IMR-90 (cell line): ENCODE results near the gene RHOT1. TPM values are rescaled to one million over a fixed set of nuclear protein-coding genes. Genes with fewer than 3 reads are reported as not detected.
"Not testable (repeated sequence)": the region's sequence is repeated elsewhere in the genome, so short reads cannot be mapped to it uniquely, and the experiment has no call there.

Experiments used
- ATAC-seq: fragments of 200-7000 bp; cut with Tn5 transposase; 2 replicates; pipeline ENCODE4 v1.9.1; 2020; ENCODE audit warnings: low read depth, mild to moderate bottlenecking, moderate library complexity
- BruUV-seq: library from RNA; stranded (reverse); fragments of 400-500 nt; replicated peaks from 2 replicates; lab custom pipeline; 2021; lab: Mats Ljungman, UMichigan
- CTCF ChIA-PET: fragments of 300-600 bp; formaldehyde crosslinking; extraction: SDS; loops from one replicate; lab custom pipeline; 2021; ENCODE audit warnings: antibody characterized with exemption; lab: Yijun Ruan, JAX
- POLR2A ChIA-PET: fragments of 300-600 bp; sonication (Branson Sonifier 250); formaldehyde crosslinking; loops from one replicate; lab custom pipeline; 2022; ENCODE audit warnings: antibody characterized with exemption; ENCODE audit not compliant: unreplicated experiment; lab: Charles Lee
- DNase-seq: peaks from one replicate; pipeline ENCODE4 v3.0.0; 2013
- H2AFZ ChIP-seq: replicated peaks from 2 replicates; pipeline ENCODE3; 2013; ENCODE audit warnings: low read length, mild to moderate bottlenecking; ENCODE audit not compliant: poor library complexity
- H2AK5ac ChIP-seq: 2 replicates; pipeline ENCODE4 v1.6.1; 2013; ENCODE audit warnings: low read depth, low read length, inconsistent platforms
- H2AK9ac ChIP-seq: replicated peaks from 2 replicates; pipeline ENCODE3; 2013; ENCODE audit warnings: mild to moderate bottlenecking, low read depth, low read length, moderate library complexity; ENCODE audit not compliant: poor library complexity
- H2BK120ac ChIP-seq: 2 replicates; pipeline ENCODE4 v1.6.1; 2013; ENCODE audit warnings: low read depth, low read length, inconsistent platforms
- H2BK15ac ChIP-seq: 3 replicates; pipeline ENCODE4 v1.6.1; 2013; ENCODE audit warnings: low read depth, low read length, inconsistent platforms
- H2BK20ac ChIP-seq: 2 replicates; pipeline ENCODE4 v1.6.1; 2013; ENCODE audit warnings: low read depth, mild to moderate bottlenecking, inconsistent platforms, low read length, moderate library complexity
- H2BK5ac ChIP-seq: 2 replicates; pipeline ENCODE4 v1.6.1; 2013; ENCODE audit warnings: mild to moderate bottlenecking, low read depth, low read length, inconsistent platforms; ENCODE audit not compliant: poor library complexity, severe bottlenecking
- H3K14ac ChIP-seq: replicated peaks from 2 replicates; pipeline ENCODE4 v1.6.1; 2013; ENCODE audit warnings: low read depth, low read length, inconsistent platforms
- H3K18ac ChIP-seq: 2 replicates; pipeline ENCODE4 v1.6.1; 2013; ENCODE audit warnings: low read depth, low read length, control low read depth
- H3K23ac ChIP-seq: 2 replicates; pipeline ENCODE4 v1.6.1; 2013; ENCODE audit warnings: low read depth, low read length, inconsistent platforms
- H3K27ac ChIP-seq: 2 replicates; pipeline ENCODE4 v1.5.1; 2013; ENCODE audit warnings: mild to moderate bottlenecking, control low read depth, low read length; ENCODE audit not compliant: insufficient read depth
- H3K27me3 ChIP-seq: 2 replicates; pipeline ENCODE4 v1.6.1; 2013; ENCODE audit warnings: low read length; ENCODE audit not compliant: control insufficient read depth, insufficient read depth
- H3K36me3 ChIP-seq: 2 replicates; pipeline ENCODE4 v1.6.1; 2013; ENCODE audit warnings: low read length, mixed read lengths; ENCODE audit not compliant: control insufficient read depth, insufficient read depth
- H3K4ac ChIP-seq: 2 replicates; pipeline ENCODE4 v1.6.1; 2013; ENCODE audit warnings: low read depth, low read length, inconsistent platforms
- H3K4me1 ChIP-seq: 2 replicates; pipeline ENCODE4 v1.6.1; 2013; ENCODE audit warnings: low read length, mixed read lengths; ENCODE audit not compliant: control insufficient read depth, insufficient read depth
- H3K4me2 ChIP-seq: 2 replicates; pipeline ENCODE4 v1.6.1; 2013; ENCODE audit warnings: low read depth, mild to moderate bottlenecking, control low read depth, low read length, moderate library complexity
- H3K4me3 ChIP-seq: 2 replicates; pipeline ENCODE4 v1.5.1; 2013; ENCODE audit warnings: low read depth, mild to moderate bottlenecking, control low read depth, low read length, moderate library complexity; ENCODE audit not compliant: insufficient read depth
- H3K56ac ChIP-seq: 2 replicates; pipeline ENCODE4 v1.6.1; 2013; ENCODE audit warnings: low read length, inconsistent platforms; ENCODE audit not compliant: insufficient read depth; ENCODE audit errors: extremely low read depth
- H3K79me1 ChIP-seq, 2 experiments: 2 replicates each; pipeline ENCODE4 v1.6.1; 2013; ENCODE audit warnings: low read length in 2 of 2, inconsistent platforms in 1 of 2, low read depth in 1 of 2
- H3K9ac ChIP-seq: 2 replicates; pipeline ENCODE4 v1.6.1; 2013; ENCODE audit warnings: low read depth, low read length, control low read depth
- H3K9me1 ChIP-seq: 2 replicates; pipeline ENCODE4 v1.6.1; 2013; ENCODE audit warnings: low read length, inconsistent platforms; ENCODE audit not compliant: insufficient read depth
- H3K9me3 ChIP-seq: 2 replicates; pipeline ENCODE4 v1.6.1; 2013; ENCODE audit warnings: low read length; ENCODE audit not compliant: control insufficient read depth, insufficient read depth
- H4K20me1 ChIP-seq: 2 replicates; pipeline ENCODE4 v1.6.1; 2013; ENCODE audit warnings: low read length, inconsistent platforms; ENCODE audit not compliant: insufficient read depth
- H4K5ac ChIP-seq: 2 replicates; pipeline ENCODE4 v1.6.1; 2013; ENCODE audit warnings: mild to moderate bottlenecking, low read depth, low read length, control low read depth
- H4K8ac ChIP-seq, 2 experiments: 2 replicates each; pipeline ENCODE4 v1.6.1; 2013; ENCODE audit warnings: low read depth in 2 of 2, low read length in 2 of 2, control low read depth in 1 of 2, inconsistent platforms in 1 of 2
- H4K91ac ChIP-seq: 2 replicates; pipeline ENCODE4 v1.6.1; 2013; ENCODE audit warnings: low read depth, low read length, inconsistent platforms; ENCODE audit not compliant: insufficient read depth
- WGBS, 2 experiments: methylation state at CpG; one replicate each; pipeline versions ENCODE4 v1.1.5 to v1.1.7; 2013; ENCODE audit warnings: missing lambda C conversion rate in 2 of 2; ENCODE audit not compliant: insufficient read length in 1 of 2; ENCODE audit errors: extremely low coverage in 2 of 2; 5-methylcytosine and 5-hydroxymethylcytosine counted together
- dilution Hi-C: fragments of 300-500 bp; cut with HindIII; formaldehyde crosslinking; loops from one replicate; pipeline ENCODE4 v1.14.3; 2018; ENCODE audit warnings: low sequenced_read_pairs; ENCODE audit not compliant: unreplicated experiment
- in situ Hi-C: fragments of 300-500 bp; cut with MboI; formaldehyde crosslinking; loops from 3 replicates; pipeline ENCODE4 v1.14.3; 2019; ENCODE audit warnings: low sequenced_read_pairs, inconsistent platforms, mixed read lengths
- intact Hi-C: fragments of 100-400 bp; cut with micrococcal nuclease; formaldehyde crosslinking; loops from 2 replicates; pipeline ENCODE4 v1.10.0; 2022
- polyA plus RNA-seq, 3 experiments: library from polyadenylated mRNA; depleted of rRNA; stranded (reverse); fragments of >200 nt; gene quantifications; 2 replicates each; pipeline ENCODE4 v1.2.3, GENCODE V29; 2012; ENCODE audit warnings: low replicate concordance in 1 of 3
- total RNA-seq: library from RNA; depleted of rRNA; stranded (reverse); fragments of >200 nt; gene quantifications from 2 replicates; pipeline ENCODE4 v1.2.3, GENCODE V29; 2012

The RHOT1 gene
- total and polyA plus RNA-seq, 2 of the 4 experiments (the other 2 are of a cell fraction) = 27.4 to 27.6 TPM

DNA sequence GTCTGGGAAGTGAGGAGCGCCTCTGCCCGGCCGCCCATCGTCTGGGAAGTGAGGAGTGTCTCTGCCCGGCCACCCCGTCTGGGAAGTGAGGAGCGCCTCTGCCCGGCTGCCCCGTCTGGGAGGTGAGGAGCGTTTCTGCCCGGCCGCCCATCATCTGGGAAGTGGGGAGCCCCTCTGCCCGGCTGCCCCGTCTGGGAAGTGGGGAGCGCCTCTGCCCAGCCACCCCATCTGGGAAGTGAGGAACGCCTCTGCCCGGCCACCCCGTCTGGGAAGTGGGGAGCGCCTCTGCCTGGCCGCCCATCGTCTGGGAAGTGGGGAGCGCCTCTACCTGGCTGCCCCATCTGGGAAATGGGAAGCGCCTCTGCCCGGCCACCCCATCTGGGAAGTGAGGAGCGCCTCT lies 37.2 kb downstream of the RHOT1 start:
- H3K4me3 ChIP-seq, H2BK5ac ChIP-seq, H2AFZ ChIP-seq, H3K27me3 ChIP-seq, H3K9ac ChIP-seq, CTCF ChIA-PET, H4K5ac ChIP-seq, H3K14ac ChIP-seq, H3K4me1 ChIP-seq, H3K79me1 ChIP-seq, H3K4ac ChIP-seq, H2BK15ac ChIP-seq, H3K23ac ChIP-seq, H3K4me2 ChIP-seq, H3K9me1 ChIP-seq, H4K20me1 ChIP-seq, H4K8ac ChIP-seq, in situ Hi-C loops, DNase-seq, H2AK9ac ChIP-seq, H2BK120ac ChIP-seq, H4K91ac ChIP-seq, ATAC-seq, H3K18ac ChIP-seq, H2AK5ac ChIP-seq, H3K56ac ChIP-seq, H2BK20ac ChIP-seq, H3K9me3 ChIP-seq, H3K27ac ChIP-seq, BruUV-seq, dilution Hi-C loops, intact Hi-C loops, POLR2A ChIA-PET: not testable (repeated sequence)
- H3K36me3 ChIP-seq = peaks cover 20% of the 10 kb centered on the region
- 100% methylated on average over 2 of the region's 25 CpGs; no CpG with 5 or more reads in 1 of the 2 experiments for WGBS, 2 experiments

GRCh38 chr17:32180262-32180661 lies 38.0 kb downstream of the RHOT1 start:
- CTCF ChIA-PET, ATAC-seq, H4K8ac ChIP-seq, H3K27me3 ChIP-seq, H2BK20ac ChIP-seq, H2BK120ac ChIP-seq, H4K91ac ChIP-seq, H3K9me3 ChIP-seq, H3K56ac ChIP-seq, H3K4ac ChIP-seq, H3K23ac ChIP-seq, H3K14ac ChIP-seq, H2AK9ac ChIP-seq, H2BK5ac ChIP-seq, H2BK15ac ChIP-seq, H3K4me3 ChIP-seq, H4K20me1 ChIP-seq, H3K4me1 ChIP-seq, POLR2A ChIA-PET, H3K27ac ChIP-seq, H3K9me1 ChIP-seq, dilution Hi-C loops, H3K9ac ChIP-seq, DNase-seq, H2AK5ac ChIP-seq, H2AFZ ChIP-seq, BruUV-seq, H3K4me2 ChIP-seq, intact Hi-C loops, in situ Hi-C loops, H4K5ac ChIP-seq, H3K18ac ChIP-seq: not testable (repeated sequence)
- H3K36me3 ChIP-seq = peaks cover 16% of the 10 kb centered on the region
- WGBS, 2 experiments = no CpG with 5 or more reads among the region's 2 CpGs
- H3K79me1 ChIP-seq = peaks cover 1 to 11% of the 10 kb centered on the region in 2 experiments; a peak in 2 of 4 replicates
